ENCODE measurements around the gene LDAF1.

DNA sequence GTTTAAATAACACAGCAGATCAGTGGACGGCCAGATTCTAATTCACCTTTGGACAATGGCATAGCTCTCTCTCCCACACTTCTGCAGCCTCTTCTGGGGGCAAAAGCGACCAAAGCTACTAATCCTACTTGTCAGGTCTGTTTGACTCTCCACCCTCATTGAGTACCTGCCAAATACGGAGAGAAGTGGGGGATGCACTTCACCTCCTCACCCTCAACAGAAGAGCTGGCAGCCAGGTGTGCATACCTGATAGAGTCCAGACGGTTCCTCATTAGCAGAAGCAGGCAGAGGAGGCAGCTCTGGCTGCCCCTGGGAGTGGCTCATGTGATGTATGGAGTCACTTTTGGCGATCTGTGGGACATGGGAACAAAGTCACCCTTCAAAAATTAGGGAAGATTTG is 12.7 kb upstream of the LDAF1 start:
- TF ChIP-seq EZH2 (IDR thresholded peaks at IDR 0.05; ENCODE audit: insufficient read depth, poor library complexity, severe bottlenecking) (no peak), EZH2phosphoT487 (IDR thresholded peaks at IDR 0.05; ENCODE audit: insufficient read depth, low read depth) (no peak)

All from GM23248 (cell line).